GM13976 (cell line): ENCODE results near the gene TMEM238.

Experiments used
- DNase-seq: peaks from one replicate; pipeline ENCODE4 v3.0.0; 2012; ENCODE audit warnings: low spot score
- in situ Hi-C: fragments of 300-500 bp; cut with MboI; formaldehyde crosslinking; loops from one replicate; pipeline ENCODE4 v1.12.0; 2022; ENCODE audit warnings: low sequenced_read_pairs, mixed read lengths, inconsistent platforms; ENCODE audit not compliant: unreplicated experiment
- TF ChIP-seq, protein P1 (sequence below): IDR thresholded peaks from 2 replicates; pipeline ENCODE4 v1.5.1; 2012; ENCODE audit warnings: borderline replicate concordance, mild to moderate bottlenecking; ENCODE audit not compliant: insufficient read depth; ENCODE audit errors: extremely low read depth, missing control alignments, control extremely low read depth

Gene TMEM238

DNA sequence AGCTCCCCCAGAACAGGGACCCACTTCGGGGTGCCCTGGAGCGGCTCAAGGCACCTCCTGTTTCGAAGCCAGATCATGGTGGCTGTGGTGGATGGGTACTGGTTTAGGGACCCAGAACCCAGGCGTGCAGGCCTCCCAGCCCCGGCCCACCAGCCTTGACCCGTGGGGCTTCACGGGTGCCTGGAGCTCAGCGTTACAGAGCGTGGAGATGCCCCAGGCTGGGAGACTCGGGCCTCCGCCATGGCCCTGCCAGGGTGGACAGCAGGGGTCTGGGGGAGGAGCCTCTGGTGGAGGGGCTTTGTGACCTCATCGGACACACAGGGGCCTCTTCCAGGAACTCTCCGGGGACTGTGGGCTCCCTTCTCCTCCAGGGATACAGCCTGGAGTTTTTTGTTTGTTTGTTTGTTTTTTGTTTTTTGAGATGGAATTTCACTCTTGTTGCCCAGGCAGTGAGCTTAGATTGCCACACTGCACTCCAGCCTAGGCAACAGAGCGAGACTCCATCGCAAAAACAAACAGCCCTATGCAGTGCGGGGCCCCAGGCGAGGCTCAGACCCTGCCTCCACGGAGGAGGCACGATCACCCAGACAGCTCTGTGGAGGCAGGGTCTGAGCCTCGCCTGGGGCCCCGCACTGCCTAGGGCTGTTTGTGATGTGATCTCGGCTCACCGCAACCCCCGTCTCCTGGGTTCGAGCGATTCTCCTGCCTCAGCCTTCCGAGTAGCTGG lies 20.9 kb downstream of the TMEM238 start, which contains the start of gene GARIN5B:
Gene GARIN5B, minus strand, starts transcription at position 271 of the 727 bp plus-strand sequence. Its CDS starts 194 bp downstream, at position 77.
- no peak for DNase-seq
- TF ChIP-seq, protein P1, sequence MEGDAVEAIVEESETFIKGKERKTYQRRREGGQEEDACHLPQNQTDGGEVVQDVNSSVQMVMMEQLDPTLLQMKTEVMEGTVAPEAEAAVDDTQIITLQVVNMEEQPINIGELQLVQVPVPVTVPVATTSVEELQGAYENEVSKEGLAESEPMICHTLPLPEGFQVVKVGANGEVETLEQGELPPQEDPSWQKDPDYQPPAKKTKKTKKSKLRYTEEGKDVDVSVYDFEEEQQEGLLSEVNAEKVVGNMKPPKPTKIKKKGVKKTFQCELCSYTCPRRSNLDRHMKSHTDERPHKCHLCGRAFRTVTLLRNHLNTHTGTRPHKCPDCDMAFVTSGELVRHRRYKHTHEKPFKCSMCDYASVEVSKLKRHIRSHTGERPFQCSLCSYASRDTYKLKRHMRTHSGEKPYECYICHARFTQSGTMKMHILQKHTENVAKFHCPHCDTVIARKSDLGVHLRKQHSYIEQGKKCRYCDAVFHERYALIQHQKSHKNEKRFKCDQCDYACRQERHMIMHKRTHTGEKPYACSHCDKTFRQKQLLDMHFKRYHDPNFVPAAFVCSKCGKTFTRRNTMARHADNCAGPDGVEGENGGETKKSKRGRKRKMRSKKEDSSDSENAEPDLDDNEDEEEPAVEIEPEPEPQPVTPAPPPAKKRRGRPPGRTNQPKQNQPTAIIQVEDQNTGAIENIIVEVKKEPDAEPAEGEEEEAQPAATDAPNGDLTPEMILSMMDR = no peak
- in situ Hi-C loops = no loop called here

DNA sequence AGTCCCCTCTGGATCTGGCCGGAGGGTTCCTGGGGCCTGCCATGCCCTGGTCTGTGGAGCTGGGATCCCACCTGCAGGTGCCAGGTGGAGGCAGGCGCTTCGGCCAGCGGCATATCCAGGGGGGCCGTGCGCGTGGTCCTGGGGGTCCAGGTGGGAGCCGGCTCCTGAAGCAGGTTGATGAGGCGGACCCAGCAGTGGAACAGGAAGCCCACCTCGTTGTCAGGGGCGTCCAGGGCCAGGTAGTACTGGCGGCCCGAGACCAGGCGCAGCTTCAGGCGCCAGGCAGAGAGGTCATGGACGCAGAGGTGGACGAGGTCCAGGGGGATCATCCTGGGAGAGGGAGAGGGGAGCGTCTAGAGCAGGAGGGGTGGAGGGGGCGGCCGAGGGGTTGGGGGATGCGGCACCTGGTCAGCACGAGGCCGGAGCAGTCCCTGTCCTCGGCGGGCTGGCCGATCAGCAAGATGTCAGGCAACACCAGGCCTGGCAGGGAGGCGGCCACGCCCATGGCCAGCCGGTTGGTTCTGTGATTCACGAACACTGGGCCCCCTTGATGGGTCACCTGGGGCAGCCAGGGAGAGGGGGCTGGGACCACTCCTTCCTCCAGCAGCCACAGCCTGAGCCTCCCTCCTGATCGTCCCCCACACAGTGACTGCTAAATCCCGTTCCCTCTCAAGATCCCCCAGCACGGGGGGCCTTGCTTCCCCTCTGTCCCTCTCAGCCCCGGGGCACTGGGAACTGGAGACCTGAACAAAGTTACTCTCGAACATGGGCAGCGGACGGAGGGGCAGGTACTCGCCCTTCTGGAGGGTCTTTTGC lies 21.7 kb downstream of the TMEM238 start:
- in situ Hi-C loops = no loop called here
- TF ChIP-seq, protein P1 = no peak

GRCh38 chr19:55360902-55361301 lies 23.2 kb downstream of the TMEM238 start:
- TF ChIP-seq, protein P1 = no peak
- in situ Hi-C loops = no loop called here
- DNase-seq = no peak

More for the DNA sequence above, 21.7 kb downstream of the TMEM238 start:
- no peak for DNase-seq

DNA sequence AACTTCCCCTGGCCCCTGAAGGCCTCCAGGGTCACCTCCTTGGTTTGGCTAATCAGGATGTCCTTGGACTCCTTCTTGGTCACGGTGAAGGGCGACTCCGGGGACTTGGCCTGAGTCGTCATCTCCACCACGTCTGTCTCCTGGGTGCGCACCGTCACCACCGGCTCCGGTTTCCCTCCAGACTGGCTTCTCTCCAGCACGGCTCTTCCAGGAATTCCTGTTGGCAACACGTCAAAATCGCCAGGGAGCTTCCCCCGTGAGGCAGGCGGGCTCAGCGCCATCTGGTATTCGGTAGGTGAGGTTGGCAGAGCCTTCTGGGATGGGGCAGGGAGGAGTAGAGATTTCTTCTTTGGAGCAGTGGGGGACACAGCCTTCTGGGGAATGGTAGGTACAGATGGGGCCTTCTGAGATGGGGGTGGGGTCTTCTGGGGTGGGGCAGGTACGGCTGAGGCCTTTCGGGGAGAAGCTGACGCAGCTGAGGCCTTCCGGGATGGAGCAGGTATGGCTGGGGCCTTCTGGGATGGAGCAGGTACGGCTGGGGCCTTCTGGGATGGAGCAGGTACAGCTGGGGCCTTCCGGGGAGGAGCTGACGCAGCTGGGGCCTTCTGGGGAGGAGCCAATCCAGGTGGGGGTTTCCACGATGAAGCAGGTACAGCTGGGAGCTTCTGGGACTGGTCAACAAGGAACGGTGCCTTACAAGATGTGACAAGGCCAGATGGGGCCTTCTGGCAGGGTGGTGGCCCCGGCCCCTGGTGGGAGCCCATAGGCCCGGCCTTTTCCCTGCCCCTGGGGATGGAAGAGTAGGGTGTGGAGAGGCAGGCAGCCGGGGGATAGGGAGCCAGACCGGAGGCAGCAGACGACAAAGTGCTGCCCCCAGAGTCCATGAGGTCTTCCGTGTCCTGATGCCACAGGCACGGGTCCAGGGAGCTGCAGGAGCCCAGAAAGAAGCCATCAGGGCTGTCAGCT lies 24.9 kb downstream of the TMEM238 start:
- TF ChIP-seq, protein P1 = no peak
- no peak for DNase-seq
- in situ Hi-C loops = no loop called here

- in situ Hi-C loops = no loop called here
- TF ChIP-seq, protein P1 = no peak
- no peak for DNase-seq
Measured at GRCh38 chr19:55358493-55358892, 25.6 kb downstream of the TMEM238 start.

DNA sequence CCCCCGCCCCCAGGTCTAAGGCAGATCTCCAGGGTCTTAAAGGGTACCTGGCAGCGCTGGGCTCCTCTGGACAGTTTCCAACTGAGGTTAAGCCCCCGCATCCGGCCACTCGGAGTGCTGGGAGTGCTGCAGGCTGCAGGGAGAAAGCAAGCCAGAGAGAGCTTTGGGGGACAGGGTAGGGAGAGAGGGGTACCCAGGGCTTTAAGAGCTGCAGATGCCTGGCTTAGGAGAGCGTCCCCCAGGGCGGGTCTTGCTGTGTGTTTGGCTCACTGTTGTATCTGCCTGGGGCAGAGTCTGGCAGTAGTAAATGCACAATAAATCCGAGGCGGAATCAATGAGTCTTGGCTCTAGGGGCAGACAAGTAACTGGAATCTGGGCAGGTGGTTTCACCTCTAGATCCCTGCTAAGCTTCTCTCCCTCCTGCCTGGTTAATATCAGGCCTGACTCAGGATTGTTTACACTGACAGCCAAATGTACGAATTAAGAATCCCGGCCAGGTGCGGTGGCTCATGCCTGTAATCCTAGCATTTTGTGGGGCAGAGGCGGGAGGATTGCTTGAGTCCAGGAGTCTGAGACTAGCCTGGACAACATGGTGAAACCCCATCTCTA lies 28.8 kb downstream of the TMEM238 start:
- TF ChIP-seq, protein P1 = no peak
- in situ Hi-C loops = no loop called here
- no peak for DNase-seq
